Astrocyte (in vitro differentiated cells and primary cell): ENCODE results near the gene BCAT1. TPM values are rescaled to one million over a fixed set of nuclear protein-coding genes. Genes with fewer than 3 reads are reported as not detected.

ENCODE experiments used
- DNase-seq: peaks from one replicate; pipeline ENCODE4 v3.0.0-alpha.2; 2010; ENCODE audit warnings: low read depth
- FAIRE-seq: peaks from 2 replicates; lab custom pipeline; 2011; peaks lifted over from hg19 to GRCh38; lab: Jason Lieb, UNC
- H2AFZ ChIP-seq: 2 replicates; pipeline ENCODE4 v1.6.0; 2012; ENCODE audit warnings: low read depth, low read length, inconsistent platforms
- H3K27ac ChIP-seq: 2 replicates; pipeline ENCODE4 v1.5.1; 2011; ENCODE audit warnings: low read depth, low read length, inconsistent platforms
- H3K27me3 ChIP-seq: 2 replicates; pipeline ENCODE4 v1.6.0; 2011; ENCODE audit warnings: low read length, inconsistent platforms; ENCODE audit not compliant: insufficient read depth
- H3K36me3 ChIP-seq: 2 replicates; pipeline ENCODE4 v1.5.1; 2011; ENCODE audit warnings: low read length, inconsistent platforms; ENCODE audit not compliant: insufficient read depth
- H3K4me1 ChIP-seq: 2 replicates; pipeline ENCODE4 v1.5.1; 2011; ENCODE audit warnings: low read length, inconsistent platforms; ENCODE audit not compliant: insufficient read depth
- H3K4me2 ChIP-seq: 2 replicates; pipeline ENCODE4 v1.6.0; 2012; ENCODE audit warnings: low read length, inconsistent platforms
- H3K4me3 ChIP-seq: 2 replicates; pipeline ENCODE4 v1.5.1; 2011; ENCODE audit warnings: low read depth, mild to moderate bottlenecking, low read length, inconsistent platforms; ENCODE audit not compliant: insufficient read depth
- H3K79me2 ChIP-seq: 2 replicates; pipeline ENCODE4 v1.6.0; 2012; ENCODE audit warnings: mild to moderate bottlenecking, low read length, inconsistent platforms; ENCODE audit not compliant: insufficient read depth
- H3K9ac ChIP-seq: 2 replicates; pipeline ENCODE4 v1.6.0; 2012; ENCODE audit warnings: mild to moderate bottlenecking, low read length, inconsistent platforms
- H3K9me3 ChIP-seq: 2 replicates; pipeline ENCODE4 v1.5.1; 2012; ENCODE audit warnings: low read depth, mild to moderate bottlenecking, low read length, inconsistent platforms; ENCODE audit not compliant: insufficient read depth
- H4K20me1 ChIP-seq: 2 replicates; pipeline ENCODE4 v1.6.0; 2012; ENCODE audit warnings: low read length, inconsistent platforms; ENCODE audit not compliant: insufficient read depth
- H3K27ac Mint-ChIP-seq: one replicate; pipeline ENCODE4 v1.8.0; 2021; ENCODE audit warnings: mild to moderate bottlenecking, mixed read lengths; ENCODE audit not compliant: unreplicated experiment
- H3K27me3 Mint-ChIP-seq: one replicate; pipeline ENCODE4 v1.8.0; 2021; ENCODE audit warnings: low read depth, mixed read lengths; ENCODE audit not compliant: unreplicated experiment
- H3K36me3 Mint-ChIP-seq: one replicate; pipeline ENCODE4 v1.8.0; 2021; ENCODE audit warnings: low read depth, mixed read lengths; ENCODE audit not compliant: unreplicated experiment
- H3K4me1 Mint-ChIP-seq: one replicate; pipeline ENCODE4 v1.8.0; 2021; ENCODE audit warnings: low read depth, mixed read lengths; ENCODE audit not compliant: unreplicated experiment
- H3K4me3 Mint-ChIP-seq: one replicate; pipeline ENCODE4 v1.8.0; 2021; ENCODE audit warnings: mild to moderate bottlenecking, moderate library complexity, mixed read lengths; ENCODE audit not compliant: unreplicated experiment
- H3K9me3 Mint-ChIP-seq: one replicate; pipeline ENCODE4 v1.8.0; 2021; ENCODE audit warnings: mild to moderate bottlenecking, mixed read lengths; ENCODE audit not compliant: unreplicated experiment
- EZH2 ChIP-seq: IDR thresholded peaks from 2 replicates; pipeline ENCODE4 v1.6.1; 2012; ENCODE audit warnings: mild to moderate bottlenecking, low read length, inconsistent platforms; ENCODE audit not compliant: insufficient read depth
- total RNA-seq: library from RNA; stranded (reverse); gene quantifications from 2 replicates; pipeline ENCODE4 v1.2.1, GENCODE V29; 2021
- TF ChIP-seq, protein P1 (sequence below): IDR thresholded peaks from 2 replicates; pipeline ENCODE4 v1.5.1; 2011; ENCODE audit warnings: low read depth, mild to moderate bottlenecking, inconsistent platforms, low read length, moderate library complexity; ENCODE audit not compliant: insufficient read depth

The BCAT1 gene
- total RNA-seq, 1 donor from 2014 or later: 476 TPM

- H3K27ac Mint-ChIP-seq: no peak overlapping the region
- no peak overlapping the region for H3K9ac ChIP-seq
- DNase-seq (no peak), FAIRE-seq (no peak)
- TF ChIP-seq, protein P1, sequence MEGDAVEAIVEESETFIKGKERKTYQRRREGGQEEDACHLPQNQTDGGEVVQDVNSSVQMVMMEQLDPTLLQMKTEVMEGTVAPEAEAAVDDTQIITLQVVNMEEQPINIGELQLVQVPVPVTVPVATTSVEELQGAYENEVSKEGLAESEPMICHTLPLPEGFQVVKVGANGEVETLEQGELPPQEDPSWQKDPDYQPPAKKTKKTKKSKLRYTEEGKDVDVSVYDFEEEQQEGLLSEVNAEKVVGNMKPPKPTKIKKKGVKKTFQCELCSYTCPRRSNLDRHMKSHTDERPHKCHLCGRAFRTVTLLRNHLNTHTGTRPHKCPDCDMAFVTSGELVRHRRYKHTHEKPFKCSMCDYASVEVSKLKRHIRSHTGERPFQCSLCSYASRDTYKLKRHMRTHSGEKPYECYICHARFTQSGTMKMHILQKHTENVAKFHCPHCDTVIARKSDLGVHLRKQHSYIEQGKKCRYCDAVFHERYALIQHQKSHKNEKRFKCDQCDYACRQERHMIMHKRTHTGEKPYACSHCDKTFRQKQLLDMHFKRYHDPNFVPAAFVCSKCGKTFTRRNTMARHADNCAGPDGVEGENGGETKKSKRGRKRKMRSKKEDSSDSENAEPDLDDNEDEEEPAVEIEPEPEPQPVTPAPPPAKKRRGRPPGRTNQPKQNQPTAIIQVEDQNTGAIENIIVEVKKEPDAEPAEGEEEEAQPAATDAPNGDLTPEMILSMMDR: no peak
- no peak for TF ChIP-seq EZH2
- H2AFZ ChIP-seq: no peak overlapping the region
- peaks cover 35% of the 10 kb centered on the region for H3K4me1 Mint-ChIP-seq
- peaks cover 16% of the 10 kb centered on the region for H3K36me3 ChIP-seq
- H3K9me3 ChIP-seq: no peaks in the 10 kb centered on the region
- peaks cover 44% of the 10 kb centered on the region for H4K20me1 ChIP-seq
- H3K27me3 Mint-ChIP-seq: no peaks in the 10 kb centered on the region
- H3K4me3 Mint-ChIP-seq: peak overlapping the region; percentile 91
- H3K9me3 Mint-ChIP-seq: no peaks in the 10 kb centered on the region
- peaks cover 87% of the 10 kb centered on the region for H3K79me2 ChIP-seq
- no peak overlapping the region for H3K27ac ChIP-seq
- H3K4me3 ChIP-seq: no peak overlapping the region
- H3K4me2 ChIP-seq: peak overlapping the region; percentile 4
- no peaks in the 10 kb centered on the region for H3K27me3 ChIP-seq
- H3K36me3 Mint-ChIP-seq: peaks cover 7% of the 10 kb centered on the region
- H3K4me1 ChIP-seq: peaks cover 32% of the 10 kb centered on the region
Observed at GRCh38 chr12:24945039-24945438, 3.9 kb downstream of the BCAT1 start.

GRCh38 chr12:24944601-24944975 is 4.3 kb downstream of the BCAT1 start:
- FAIRE-seq (no peak), DNase-seq (no peak)
- no peak overlapping the region for H3K27ac ChIP-seq

More at GRCh38 chr12:24944601-24944975, 4.3 kb downstream of the BCAT1 start:
- H3K4me3 Mint-ChIP-seq: peak overlapping the region; percentile 55
- Histone ChIP-seq H3K4me3 (no peak overlapping the region), H3K27me3 (no peaks in the 10 kb centered on the region), H3K36me3 (peaks cover 16% of the 10 kb centered on the region), H4K20me1 (peaks cover 44% of the 10 kb centered on the region), H2AFZ (no peak overlapping the region), H3K4me1 (peaks cover 32% of the 10 kb centered on the region), H3K9ac (no peak overlapping the region), H3K4me2 (peak overlapping the region; percentile 34), H3K9me3 (no peaks in the 10 kb centered on the region), H3K79me2 (peaks cover 92% of the 10 kb centered on the region)
- H3K4me1 Mint-ChIP-seq: peaks cover 34% of the 10 kb centered on the region
- H3K27me3 Mint-ChIP-seq: no peaks in the 10 kb centered on the region
- H3K36me3 Mint-ChIP-seq: peaks cover 7% of the 10 kb centered on the region
- H3K27ac Mint-ChIP-seq: peak overlapping the region; percentile 27
- no peak for TF ChIP-seq EZH2
- TF ChIP-seq, protein P1: no peak
- no peaks in the 10 kb centered on the region for H3K9me3 Mint-ChIP-seq
